Breast epithelium (tissue), 3 donors: ENCODE results near the gene OR2H1.

ENCODE experiments used
- POLR2AphosphoS5 ChIP-seq, 3 donors: sonication (generic); formaldehyde crosslinking; IDR thresholded peaks; one replicate each; pipeline ENCODE4 v1.6.1; 2017; ENCODE audit warnings: antibody characterized with exemption in 3 of 3
- TF ChIP-seq, protein P1 (sequence below), 3 donors: fragments of 450-650 bp; IDR thresholded peaks; one replicate each; pipeline ENCODE4 v1.5.1; 2016 to 2017; ENCODE audit warnings: antibody characterized with exemption in 3 of 3, mild to moderate bottlenecking in 3 of 3, moderate library complexity in 3 of 3

DNA sequence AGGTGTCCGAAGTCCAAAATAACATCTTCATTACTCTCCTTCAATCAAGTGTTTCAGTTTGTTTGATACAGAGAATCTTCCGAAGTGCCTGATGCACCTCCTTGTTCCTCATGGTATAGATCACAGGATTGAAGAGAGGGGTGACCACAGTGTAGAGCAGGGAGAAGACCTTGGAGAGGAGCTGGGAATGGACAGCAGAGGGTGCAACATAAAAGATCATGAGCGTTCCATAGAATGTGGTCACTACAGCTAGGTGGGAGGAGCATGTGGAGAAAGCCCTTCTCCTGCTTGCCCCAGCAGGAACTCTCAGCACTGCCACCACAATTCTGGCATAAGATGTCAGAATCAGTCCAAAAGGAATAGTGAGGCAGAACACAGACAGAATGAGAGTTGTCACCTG is 30.3 kb upstream of the OR2H1 start:
- TF ChIP-seq, protein P1, sequence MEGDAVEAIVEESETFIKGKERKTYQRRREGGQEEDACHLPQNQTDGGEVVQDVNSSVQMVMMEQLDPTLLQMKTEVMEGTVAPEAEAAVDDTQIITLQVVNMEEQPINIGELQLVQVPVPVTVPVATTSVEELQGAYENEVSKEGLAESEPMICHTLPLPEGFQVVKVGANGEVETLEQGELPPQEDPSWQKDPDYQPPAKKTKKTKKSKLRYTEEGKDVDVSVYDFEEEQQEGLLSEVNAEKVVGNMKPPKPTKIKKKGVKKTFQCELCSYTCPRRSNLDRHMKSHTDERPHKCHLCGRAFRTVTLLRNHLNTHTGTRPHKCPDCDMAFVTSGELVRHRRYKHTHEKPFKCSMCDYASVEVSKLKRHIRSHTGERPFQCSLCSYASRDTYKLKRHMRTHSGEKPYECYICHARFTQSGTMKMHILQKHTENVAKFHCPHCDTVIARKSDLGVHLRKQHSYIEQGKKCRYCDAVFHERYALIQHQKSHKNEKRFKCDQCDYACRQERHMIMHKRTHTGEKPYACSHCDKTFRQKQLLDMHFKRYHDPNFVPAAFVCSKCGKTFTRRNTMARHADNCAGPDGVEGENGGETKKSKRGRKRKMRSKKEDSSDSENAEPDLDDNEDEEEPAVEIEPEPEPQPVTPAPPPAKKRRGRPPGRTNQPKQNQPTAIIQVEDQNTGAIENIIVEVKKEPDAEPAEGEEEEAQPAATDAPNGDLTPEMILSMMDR (IDR thresholded peaks at IDR 0.05): no peak
- TF ChIP-seq POLR2AphosphoS5 (IDR thresholded peaks at IDR 0.05): no peak
